Mucosa of stomach (tissue), 1 donor: ENCODE data around the gene ITIH1.

Experiments
- H3K27me3 ChIP-seq: one replicate; pipeline ENCODE4 v1.7.0; 2013; ENCODE audit warnings: mild to moderate bottlenecking, low read length; ENCODE audit not compliant: control insufficient read depth, insufficient read depth
- H3K36me3 ChIP-seq: one replicate; pipeline ENCODE4 v1.7.0; 2013; ENCODE audit warnings: low read length; ENCODE audit not compliant: control insufficient read depth, insufficient read depth
- H3K4me1 ChIP-seq: one replicate; pipeline ENCODE4 v1.7.0; 2013; ENCODE audit warnings: mild to moderate bottlenecking, low read length; ENCODE audit not compliant: control insufficient read depth, insufficient read depth
- H3K4me3 ChIP-seq: one replicate; pipeline ENCODE4 v1.7.0; 2013; ENCODE audit warnings: low read length
- H3K9ac ChIP-seq: one replicate; pipeline ENCODE4 v1.7.0; 2013; ENCODE audit warnings: mild to moderate bottlenecking, low read length, moderate library complexity
- H3K9me3 ChIP-seq: one replicate; pipeline ENCODE4 v1.7.0; 2013; ENCODE audit warnings: mild to moderate bottlenecking, low read length, moderate library complexity; ENCODE audit not compliant: control insufficient read depth
- donor health status: Pancreatic carcinoma.

The ITIH1 gene

GRCh38 chr3:52787672-52788625 is 10.6 kb downstream of the ITIH1 start:
- no peaks in the 10 kb centered on the region for H3K27me3 ChIP-seq
- H3K4me3 ChIP-seq, result no peak overlapping the region
- no peaks in the 10 kb centered on the region for H3K9me3 ChIP-seq
- H3K36me3 ChIP-seq, result no peaks in the 10 kb centered on the region
- H3K4me1 ChIP-seq, result no peaks in the 10 kb centered on the region
- H3K9ac ChIP-seq, result no peak overlapping the region

- Histone ChIP-seq H3K27me3 (no peaks in the 10 kb centered on the region), H3K9me3 (no peaks in the 10 kb centered on the region), H3K4me3 (no peak overlapping the region), H3K9ac (no peak overlapping the region), H3K4me1 (no peaks in the 10 kb centered on the region), H3K36me3 (no peaks in the 10 kb centered on the region)
These were observed 11.7 kb downstream of the ITIH1 start for GRCh38 chr3:52788890-52789745.

- Histone ChIP-seq H3K4me1 (no peaks in the 10 kb centered on the region), H3K27me3 (no peaks in the 10 kb centered on the region), H3K4me3 (no peak overlapping the region), H3K9ac (no peak overlapping the region), H3K36me3 (no peaks in the 10 kb centered on the region), H3K9me3 (no peaks in the 10 kb centered on the region)
These were observed 12.3 kb downstream of the ITIH1 start for GRCh38 chr3:52789746-52790040.

GRCh38 chr3:52790337-52790736 is 12.9 kb downstream of the ITIH1 start:
- Histone ChIP-seq H3K9ac (no peak overlapping the region), H3K4me3 (no peak overlapping the region), H3K36me3 (no peaks in the 10 kb centered on the region), H3K9me3 (no peaks in the 10 kb centered on the region), H3K27me3 (no peaks in the 10 kb centered on the region), H3K4me1 (no peaks in the 10 kb centered on the region)

- no peaks in the 10 kb centered on the region for H3K4me1 ChIP-seq
- no peak overlapping the region for H3K4me3 ChIP-seq
- no peaks in the 10 kb centered on the region for H3K9me3 ChIP-seq
- H3K27me3 ChIP-seq, result no peaks in the 10 kb centered on the region
- no peaks in the 10 kb centered on the region for H3K36me3 ChIP-seq
- H3K9ac ChIP-seq, result no peak overlapping the region
These were observed 13.3 kb downstream of the ITIH1 start for GRCh38 chr3:52790741-52791140.

GRCh38 chr3:52791366-52791765 is 14.0 kb downstream of the ITIH1 start:
- no peaks in the 10 kb centered on the region for H3K9me3 ChIP-seq
- H3K36me3 ChIP-seq, result no peaks in the 10 kb centered on the region
- H3K9ac ChIP-seq, result no peak overlapping the region
- H3K4me1 ChIP-seq, result no peaks in the 10 kb centered on the region
- no peaks in the 10 kb centered on the region for H3K27me3 ChIP-seq
- H3K4me3 ChIP-seq, result no peak overlapping the region

GRCh38 chr3:52791928-52792327 is 14.5 kb downstream of the ITIH1 start:
- H3K9ac ChIP-seq, result no peak overlapping the region
- no peaks in the 10 kb centered on the region for H3K36me3 ChIP-seq
- no peak overlapping the region for H3K4me3 ChIP-seq
- no peaks in the 10 kb centered on the region for H3K4me1 ChIP-seq
- no peaks in the 10 kb centered on the region for H3K27me3 ChIP-seq
- no peaks in the 10 kb centered on the region for H3K9me3 ChIP-seq

- Histone ChIP-seq H3K9ac (no peak overlapping the region), H3K27me3 (no peaks in the 10 kb centered on the region), H3K9me3 (no peaks in the 10 kb centered on the region), H3K36me3 (no peaks in the 10 kb centered on the region), H3K4me1 (no peaks in the 10 kb centered on the region), H3K4me3 (no peak overlapping the region)
These were observed 15.0 kb downstream of the ITIH1 start for GRCh38 chr3:52792413-52792812.

GRCh38 chr3:52792961-52793695 is 15.7 kb downstream of the ITIH1 start:
- H3K27me3 ChIP-seq, result no peaks in the 10 kb centered on the region
- no peaks in the 10 kb centered on the region for H3K4me1 ChIP-seq
- no peaks in the 10 kb centered on the region for H3K9me3 ChIP-seq
- no peaks in the 10 kb centered on the region for H3K36me3 ChIP-seq
- H3K4me3 ChIP-seq, result no peak overlapping the region
- H3K9ac ChIP-seq, result no peak overlapping the region

GRCh38 chr3:52793702-52794611 is 16.6 kb downstream of the ITIH1 start:
- no peak overlapping the region for H3K9ac ChIP-seq
- H3K4me3 ChIP-seq, result no peak overlapping the region
- no peaks in the 10 kb centered on the region for H3K36me3 ChIP-seq
- no peaks in the 10 kb centered on the region for H3K4me1 ChIP-seq
- no peaks in the 10 kb centered on the region for H3K27me3 ChIP-seq
- no peaks in the 10 kb centered on the region for H3K9me3 ChIP-seq

- H3K9ac ChIP-seq, result no peak within 1 kb of the TSS
- no peak within 1 kb of the TSS for H3K4me3 ChIP-seq
- H3K36me3 ChIP-seq, result no peaks in the 10 kb centered on the region
- H3K9me3 ChIP-seq, result no peaks in the 10 kb centered on the region
- no peaks in the 10 kb centered on the region for H3K27me3 ChIP-seq
- H3K4me1 ChIP-seq, result no peaks in the 10 kb centered on the region
These were observed 17.3 kb downstream of the ITIH1 start, which contains the start of gene ITIH3 for GRCh38 chr3:52794612-52795099. ITIH3 (plus strand) TSS chr3:52794796; CDS start chr3:52794804, 8 bp downstream.
